HL-60 (cell line): ENCODE measurements around the gene LRBA.

ENCODE experiments used
- CTCF ChIP-seq: IDR thresholded peaks from one replicate; pipeline ENCODE4 v1.5.1; 2011; ENCODE audit warnings: low read length, control low read depth, inconsistent platforms; ENCODE audit not compliant: insufficient read depth
- POLR2AphosphoS5 ChIP-seq: IDR thresholded peaks from 2 replicates; pipeline ENCODE4 v1.6.1; 2012; ENCODE audit warnings: low read depth
- REST ChIP-seq: IDR thresholded peaks from 2 replicates; pipeline ENCODE4 v1.6.1; 2012; ENCODE audit warnings: low read depth; ENCODE audit not compliant: insufficient replicate concordance
- SPI1 ChIP-seq: IDR thresholded peaks from 2 replicates; pipeline ENCODE4 v1.6.1; 2012; ENCODE audit warnings: low read depth, mild to moderate bottlenecking, borderline replicate concordance

- TF ChIP-seq REST (no peak), CTCF (no peak), POLR2AphosphoS5 (no peak), SPI1 (no peak)
These were observed 753.5 kb downstream of the LRBA start for GRCh38 chr4:150261571-150261970.
